GM12872 (cell line): ENCODE results near the gene PMM1.
A peak's percentile ranks its signal among the peaks of the same experiment; 100 is the strongest.

Experiments used
- CTCF ChIP-seq: IDR thresholded peaks from 3 replicates; pipeline ENCODE4 v1.5.1; 2011; ENCODE audit warnings: low read depth, mild to moderate bottlenecking, low read length, moderate library complexity; ENCODE audit not compliant: insufficient read depth

Gene PMM1

DNA sequence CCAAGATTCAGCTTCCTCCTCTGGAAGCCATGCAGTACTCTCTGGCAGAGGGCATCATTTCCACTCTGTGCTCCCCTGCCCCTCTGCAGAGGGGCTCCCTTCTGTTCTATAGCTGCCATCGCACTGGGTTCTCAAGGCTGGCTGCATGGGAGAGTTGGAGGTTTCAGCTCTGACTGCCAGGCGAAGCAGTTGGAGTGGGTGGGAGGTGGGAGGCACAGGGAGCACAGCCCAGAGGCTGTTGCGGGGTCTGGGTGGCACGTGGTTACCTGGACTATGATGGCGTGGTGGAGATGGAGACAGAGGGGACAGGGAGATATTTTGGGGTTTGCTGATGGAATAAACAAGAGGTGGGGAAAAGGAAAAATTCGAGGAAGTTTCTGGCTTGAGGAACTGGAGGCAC lies 4.8 kb downstream of the PMM1 start:
- TF ChIP-seq CTCF, result no peak

- no peak for TF ChIP-seq CTCF
Measured at GRCh38 chr22:41582694-41583093, 6.9 kb downstream of the PMM1 start.

DNA sequence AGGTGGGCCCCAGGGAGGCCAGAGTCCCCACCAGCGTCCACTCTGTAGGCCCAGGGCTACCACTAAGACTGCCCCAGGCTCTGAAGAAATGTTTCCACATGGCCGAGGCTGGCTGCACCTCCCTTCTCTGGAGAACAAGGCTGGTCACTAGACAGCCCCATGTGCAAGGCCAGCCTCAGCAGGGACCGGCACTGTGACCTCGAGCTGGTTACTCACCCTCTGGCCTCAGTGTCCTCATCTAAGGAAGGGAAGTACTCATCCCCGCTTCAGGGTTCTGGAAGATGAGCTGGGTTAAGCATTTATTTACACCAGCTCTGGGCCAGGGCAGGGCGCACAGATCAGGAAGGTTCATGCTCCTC lies 9.7 kb downstream of the PMM1 start:
- no peak for TF ChIP-seq CTCF

DNA sequence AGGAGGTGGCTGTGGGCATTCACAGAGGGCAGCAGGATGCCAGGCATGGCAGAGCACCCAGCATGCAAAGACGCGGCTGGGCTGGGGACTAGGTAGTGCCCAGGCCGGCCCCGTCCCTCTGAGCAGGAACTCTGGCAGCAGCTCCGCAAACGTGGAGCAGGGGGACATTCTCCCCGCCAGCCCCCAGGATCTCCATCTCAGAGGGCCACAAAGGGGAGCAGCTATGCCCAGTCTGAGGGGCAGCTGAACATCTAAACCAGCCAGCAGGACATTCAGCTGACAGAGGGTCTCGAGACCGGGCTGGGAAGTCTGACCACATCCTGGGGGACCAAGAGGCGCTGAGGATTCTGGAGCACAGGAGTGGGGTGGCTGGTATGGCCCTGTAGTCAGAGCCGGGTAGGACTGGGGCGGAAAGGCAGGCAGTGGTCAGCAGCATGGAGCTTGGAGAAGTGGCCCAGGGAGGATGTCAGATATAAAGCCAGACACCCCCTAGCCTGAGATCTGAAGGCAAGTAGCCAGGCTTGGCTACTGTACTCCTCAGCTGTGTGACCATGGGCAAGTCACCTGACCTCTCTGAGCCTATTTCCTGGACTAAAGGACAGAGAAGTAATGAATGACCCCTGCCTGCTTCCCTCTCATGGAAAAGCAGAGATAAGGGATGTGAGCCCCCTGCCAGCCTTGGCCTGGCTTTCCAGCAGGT lies 10.2 kb downstream of the PMM1 start:
- no peak for TF ChIP-seq CTCF

DNA sequence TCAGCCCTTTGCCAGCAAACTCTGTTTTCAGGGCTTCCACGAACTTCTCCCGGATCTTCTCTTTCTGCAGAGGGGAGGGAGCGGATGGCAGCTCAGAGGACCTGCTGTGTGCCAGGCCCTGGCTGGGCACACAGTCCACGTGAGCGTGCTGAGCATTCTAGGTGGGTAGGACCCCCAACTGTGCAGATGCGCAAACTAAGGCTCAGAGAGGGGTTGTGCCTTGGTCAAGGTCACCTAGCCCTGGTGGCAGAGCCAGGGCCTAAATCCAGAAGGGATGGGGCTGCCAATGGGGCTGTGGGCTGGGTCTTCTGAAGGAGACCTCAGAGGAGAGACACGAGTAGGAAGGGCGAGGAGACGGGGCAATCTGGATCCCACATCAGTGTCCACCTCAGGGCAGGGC lies 10.8 kb downstream of the PMM1 start:
- no peak for TF ChIP-seq CTCF

DNA sequence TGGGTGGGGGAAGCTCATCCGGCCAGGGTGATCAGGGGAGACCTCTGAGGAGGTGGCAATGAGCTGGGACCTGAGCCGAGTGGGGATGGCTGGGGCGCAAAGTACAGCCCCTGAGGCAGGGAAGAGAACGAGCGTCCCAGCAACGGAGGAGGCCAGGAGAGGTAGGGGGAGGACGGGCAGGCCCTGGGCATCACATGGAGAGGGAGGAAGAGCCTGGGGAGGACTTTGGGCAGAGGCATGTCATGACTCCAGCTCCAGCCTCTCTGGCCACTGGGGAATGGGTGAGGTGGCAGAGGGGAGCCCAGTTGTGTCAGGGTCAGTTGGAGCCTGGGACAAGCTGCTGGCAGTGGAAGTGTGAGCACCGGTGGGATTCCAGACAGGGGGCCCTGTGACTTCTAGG lies 11.5 kb downstream of the PMM1 start:
- TF ChIP-seq CTCF, result no peak

GRCh38 chr22:41576877-41577276 lies 12.8 kb downstream of the PMM1 start:
- peak; percentile 61 for TF ChIP-seq CTCF

- no peak for TF ChIP-seq CTCF
Measured at GRCh38 chr22:41575533-41575932, 14.1 kb downstream of the PMM1 start.
